A549 (cell line): ENCODE measurements around the gene BCAS2. TPM values are rescaled to one million over a fixed set of nuclear protein-coding genes. Genes with fewer than 3 reads are reported as not detected.
A peak's percentile ranks its signal among the peaks of the same experiment; 100 is the strongest.

Source experiments
- ATAC-seq, 2 experiments: fragments of 200-7000 bp in 1 of 2; fragments of >200 bp in 1 of 2; cut with Nextera tagmentation in 1 of 2; cut with Tn5 transposase in 1 of 2; 3 replicates each; pipeline versions ENCODE4 v1.8.0 to v1.9.1; 2018 to 2020; ENCODE audit warnings: mild to moderate bottlenecking in 1 of 2, moderate library complexity in 1 of 2
- CTCF ChIA-PET: fragments of 300-600 bp; sonication (Branson Sonifier 250); formaldehyde crosslinking; extraction: SDS; loops from one replicate; lab custom pipeline; 2021; ENCODE audit warnings: antibody characterized with exemption, inconsistent platforms; lab: Yijun Ruan, JAX
- POLR2A ChIA-PET: fragments of 350-600 bp; formaldehyde crosslinking; extraction: SDS; loops from one replicate; lab custom pipeline; 2021; ENCODE audit warnings: antibody characterized with exemption, inconsistent platforms; lab: Yijun Ruan, JAX
- DNase-seq, 2 experiments: peaks; one replicate each; pipeline versions ENCODE4 v3.0.0 to v3.0.0-alpha.2; 2011 to 2016; ENCODE audit warnings: low read depth in 1 of 2, low spot score in 1 of 2
- FAIRE-seq: peaks from 2 replicates; lab custom pipeline; 2011; peaks lifted over from hg19 to GRCh38; lab: Jason Lieb, UNC
- H3K27ac ChIP-seq, 2 experiments: fragments of >200 bp; sonication (Bioruptor Twin); formaldehyde crosslinking; 3 replicates each; pipeline ENCODE4 v1.5.1; 2016 to 2017
- H3K4me1 ChIP-seq: fragments of >200 bp; sonication (Bioruptor Twin); formaldehyde crosslinking; 3 replicates; pipeline ENCODE4 v1.6.1; 2016
- H3K4me2 ChIP-seq: fragments of >200 bp; sonication (Bioruptor Twin); formaldehyde crosslinking; 3 replicates; pipeline ENCODE4 v1.6.1; 2016
- H3K4me3 ChIP-seq: fragments of >200 bp; sonication (Bioruptor Twin); formaldehyde crosslinking; 3 replicates; pipeline ENCODE4 v1.5.1; 2016
- H3K9me3 ChIP-seq: fragments of >200 bp; sonication (Bioruptor Twin); formaldehyde crosslinking; 3 replicates; pipeline ENCODE4 v1.6.1; 2016
- BHLHE40 ChIP-seq: IDR thresholded peaks from 2 replicates; pipeline ENCODE4 v1.6.1; 2012; ENCODE audit warnings: low read depth, low read length, inconsistent platforms
- E2F6 ChIP-seq: IDR thresholded peaks from 2 replicates; pipeline ENCODE4 v1.6.1; 2012; ENCODE audit warnings: low read depth, borderline replicate concordance
- EHF ChIP-seq: fragments of 250-450 bp; sonication (Bioruptor Pico); IDR thresholded peaks from 2 replicates; pipeline ENCODE4 v1.5.0; 2020; ENCODE audit warnings: mild to moderate bottlenecking
- EHMT2 ChIP-seq: fragments of 200-600 bp; sonication (generic); IDR thresholded peaks from 2 replicates; pipeline ENCODE4 v1.6.1; 2016; ENCODE audit warnings: antibody characterized with exemption, low read depth, mild to moderate bottlenecking, moderate library complexity
- ESRRA ChIP-seq: fragments of 150-350 bp; IDR thresholded peaks from 2 replicates; pipeline ENCODE4 v1.6.1; 2014; ENCODE audit warnings: mild to moderate bottlenecking, low read length, borderline replicate concordance
- FOSL2 ChIP-seq, 2 experiments: fragments of 450-650 bp in 1 of 2; fragments of >200 bp in 1 of 2; sonication (Bioruptor Twin) in 1 of 2; formaldehyde crosslinking; IDR thresholded peaks; 2 replicates each; pipeline versions ENCODE4 v1.5.0 to v1.6.1; 2016 to 2020; ENCODE audit warnings: mild to moderate bottlenecking in 1 of 2, moderate library complexity in 1 of 2
- GATA3 ChIP-seq: IDR thresholded peaks from 2 replicates; pipeline ENCODE4 v1.6.1; 2012; ENCODE audit warnings: borderline replicate concordance
- HDAC2 ChIP-seq: fragments of 200-600 bp; sonication (generic); IDR thresholded peaks from 2 replicates; pipeline ENCODE4 v1.6.1; 2016
- HES2 ChIP-seq: fragments of >200 bp; sonication (Bioruptor Twin); formaldehyde crosslinking; IDR thresholded peaks from 2 replicates; pipeline ENCODE4 v1.6.1; 2016
- HMGXB4 ChIP-seq: fragments of 250-450 bp; sonication (Bioruptor Pico); IDR thresholded peaks from 2 replicates; pipeline ENCODE4 v1.5.0; 2021; ENCODE audit warnings: mild to moderate bottlenecking, moderate library complexity, borderline replicate concordance
- HOXB13 ChIP-seq: fragments of 250-450 bp; sonication (Bioruptor Pico); IDR thresholded peaks from 2 replicates; pipeline ENCODE4 v1.5.0; 2020; ENCODE audit warnings: low read depth, mild to moderate bottlenecking, moderate library complexity
- JUN ChIP-seq, 2 experiments: fragments of >200 bp; sonication (Bioruptor Twin); formaldehyde crosslinking; IDR thresholded peaks; 2 replicates in 1 of 2; 3 replicates in 1 of 2; pipeline ENCODE4 v1.6.1; 2016 to 2017
- JUNB ChIP-seq: fragments of >200 bp; sonication (Bioruptor Twin); formaldehyde crosslinking; IDR thresholded peaks from 2 replicates; pipeline ENCODE4 v1.6.1; 2016
- KDM1A ChIP-seq: fragments of 200-600 bp; sonication (generic); IDR thresholded peaks from 2 replicates; pipeline ENCODE4 v1.6.1; 2016; ENCODE audit warnings: low read depth, mild to moderate bottlenecking
- KDM5A ChIP-seq: fragments of 200-600 bp; sonication (generic); IDR thresholded peaks from 2 replicates; pipeline ENCODE4 v1.6.1; 2016; ENCODE audit warnings: antibody characterized with exemption, mild to moderate bottlenecking
- MAFK ChIP-seq: fragments of 450-650 bp; IDR thresholded peaks from 2 replicates; pipeline ENCODE4 v1.6.1; 2014; ENCODE audit not compliant: partially characterized antibody
- MAZ ChIP-seq: fragments of 150-350 bp; IDR thresholded peaks from 2 replicates; pipeline ENCODE4 v1.6.1; 2014; ENCODE audit warnings: antibody characterized with exemption, low read depth, low read length, borderline replicate concordance
- MYC ChIP-seq: IDR thresholded peaks from 2 replicates; pipeline ENCODE4 v1.6.1; 2012; ENCODE audit warnings: mild to moderate bottlenecking, inconsistent platforms, low read length, improper control_type of control experiment, borderline replicate concordance
- NFE2L2 ChIP-seq: fragments of 150-350 bp; conservative IDR thresholded peaks from 2 replicates; pipeline ENCODE4 v1.6.1; 2014; ENCODE audit warnings: low read length
- NPAS2 ChIP-seq: fragments of 250-450 bp; sonication (Bioruptor Pico); IDR thresholded peaks from 2 replicates; pipeline ENCODE4 v1.8.0; 2022; ENCODE audit warnings: mild to moderate bottlenecking, moderate library complexity, borderline replicate concordance
- POLR2A ChIP-seq: IDR thresholded peaks from 2 replicates; pipeline ENCODE4 v1.6.1; 2012; ENCODE audit warnings: mild to moderate bottlenecking, low read length
- POLR2AphosphoS2 ChIP-seq: conservative IDR thresholded peaks from 2 replicates; pipeline ENCODE4 v1.6.1; 2012; ENCODE audit warnings: low read length, improper control_type of control experiment, inconsistent platforms
- RAD21 ChIP-seq, 2 experiments: fragments of >200 bp in 1 of 2; sonication (Bioruptor Twin) in 1 of 2; formaldehyde crosslinking in 1 of 2; IDR thresholded peaks in 1 of 2; conservative IDR thresholded peaks in 1 of 2; 2 replicates in 1 of 2; 3 replicates in 1 of 2; pipeline ENCODE4 v1.6.1; 2012 to 2018; ENCODE audit warnings: inconsistent platforms in 1 of 2
- RARB ChIP-seq: fragments of 250-450 bp; sonication (Bioruptor Pico); IDR thresholded peaks from 2 replicates; pipeline ENCODE4 v1.8.0; 2021; ENCODE audit warnings: mild to moderate bottlenecking, moderate library complexity
- RCOR1 ChIP-seq: fragments of 150-350 bp; IDR thresholded peaks from 2 replicates; pipeline ENCODE4 v1.6.1; 2014; ENCODE audit warnings: antibody characterized with exemption, low read length, low read depth
- RFX5 ChIP-seq: fragments of 450-650 bp; IDR thresholded peaks from 2 replicates; pipeline ENCODE4 v1.7.1; 2014; ENCODE audit warnings: antibody characterized with exemption, mild to moderate bottlenecking, moderate library complexity
- TFCP2L1 ChIP-seq: fragments of 250-450 bp; sonication (Bioruptor Pico); IDR thresholded peaks from 2 replicates; pipeline ENCODE4 v1.5.0; 2021; ENCODE audit warnings: mild to moderate bottlenecking
- TP53 ChIP-seq: fragments of 250-450 bp; sonication (Bioruptor Pico); IDR thresholded peaks from 2 replicates; pipeline ENCODE4 v1.5.0; 2021; ENCODE audit warnings: mild to moderate bottlenecking, moderate library complexity
- ZFP36 ChIP-seq: fragments of 450-650 bp; IDR thresholded peaks from 2 replicates; pipeline ENCODE4 v1.6.1; 2014; ENCODE audit warnings: borderline replicate concordance; ENCODE audit not compliant: partially characterized antibody
- ZSCAN20 ChIP-seq: fragments of 250-450 bp; sonication (Bioruptor Pico); IDR thresholded peaks from 2 replicates; pipeline ENCODE4 v1.8.0; 2022; ENCODE audit warnings: mild to moderate bottlenecking, moderate library complexity
- WGBS: methylation state at CpG from one replicate; pipeline ENCODE4 v1.1.6; 2017; ENCODE audit errors: missing lambda C conversion rate; 5-methylcytosine and 5-hydroxymethylcytosine counted together
- polyA minus RNA-seq: library from RNA; depleted of rRNA, polyadenylated mRNA; stranded (reverse); fragments of >200 nt; gene quantifications from 2 replicates; pipeline ENCODE4 v1.2.3, GENCODE V29; 2011; rRNA and poly(A)+ RNA removed
- polyA plus RNA-seq, 4 experiments: library from polyadenylated mRNA; depleted of rRNA in 3 of 4; stranded (reverse); fragments of >200 nt; fragmentation: RNase III in 1 of 4; extraction: RNeasy Plus Mini Kit Qiagen cat#74134 plus additional on column Dnase treatment in 1 of 4; gene quantifications; 2 replicates in 3 of 4; 3 replicates in 1 of 4; pipeline ENCODE4 v1.2.3, GENCODE V29; 2011 to 2017
- TF ChIP-seq, protein P1 (sequence below): IDR thresholded peaks from 2 replicates; pipeline ENCODE4 v1.6.1; 2012
- TF ChIP-seq, protein P2 (sequence below): IDR thresholded peaks from 2 replicates; pipeline ENCODE4 v1.6.1; 2012
- TF ChIP-seq, protein P3 (sequence below): fragments of >200 bp; sonication (Bioruptor Twin); formaldehyde crosslinking; IDR thresholded peaks from 3 replicates; pipeline ENCODE4 v1.6.1; 2016

BCAS2 gene
- polyA plus RNA-seq (2011; rRNA removed) (34.0 and 52.5 TPM in 2 replicates), polyA plus RNA-seq (2017; fragmentation: RNase III; extraction: RNeasy Plus Mini Kit Qiagen cat#74134 plus additional on column Dnase treatment) (36.0 to 41.0 TPM (median 38.6 TPM) in 3 replicates), polyA minus RNA-seq (7.5 and 8.6 TPM in 2 replicates)
- polyA plus RNA-seq (2012; cell fraction: cytosol; rRNA removed): 12.2 and 16.2 TPM in 2 replicates
- polyA plus RNA-seq (2012; cell fraction: nucleus; rRNA removed): 4.1 and 6.9 TPM in 2 replicates

DNA sequence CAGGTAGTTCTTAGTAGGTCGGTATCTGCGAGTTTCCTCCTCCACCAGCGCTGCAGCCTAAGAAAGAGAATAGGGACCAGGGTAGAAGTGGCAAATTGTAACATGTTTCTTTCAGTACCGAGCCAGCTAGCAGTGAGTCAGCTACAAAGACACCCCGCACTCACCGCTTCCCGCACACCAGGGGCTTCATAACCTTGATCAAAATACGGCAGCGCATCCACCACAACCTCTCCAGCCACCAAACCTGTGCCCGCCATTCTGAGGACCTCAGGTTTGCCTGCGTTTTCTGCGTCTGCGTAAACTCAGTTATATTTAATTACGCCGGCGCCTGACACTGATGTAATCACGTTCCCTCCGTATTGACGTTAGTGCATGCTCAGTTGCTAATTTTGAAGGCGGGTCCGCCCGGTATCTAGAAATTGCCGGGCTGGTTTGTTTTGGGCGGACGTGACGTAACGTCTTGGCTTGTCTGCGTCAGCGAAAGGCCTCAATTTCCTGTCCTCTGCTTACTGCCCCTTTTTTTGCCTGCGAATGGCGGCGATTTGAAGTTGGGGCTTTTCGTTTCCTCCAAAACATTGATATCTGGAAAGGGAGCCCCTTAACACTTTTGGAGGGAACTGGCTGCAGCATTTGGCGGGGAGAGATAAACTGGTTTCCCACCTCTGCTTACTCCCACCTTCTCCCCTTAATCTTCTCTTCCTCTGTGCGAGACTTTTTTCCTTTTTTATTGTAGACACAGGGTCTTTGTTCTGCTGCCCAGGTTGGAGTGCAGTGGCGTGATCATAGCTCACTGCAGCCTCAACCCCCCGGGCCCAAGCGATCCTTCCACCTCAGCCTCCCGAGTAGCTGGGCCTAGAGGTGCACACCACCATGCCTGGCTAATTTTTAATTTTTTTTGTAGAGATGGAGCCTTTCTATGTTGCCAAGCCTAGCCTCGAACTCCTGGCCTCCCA is at the start of gene BCAS2:
BCAS2 (minus strand) TSS at position 281 of the 953 bp plus-strand sequence; CDS start at position 257, 24 bp downstream.
- ChIA-PET POLR2A (no interaction called here), CTCF (interaction anchor here (1.3 kb wide), 1 partner anchor 235 kb away, joined by 3 read pairs; no protein-coding TSS in a partner anchor)
- Histone ChIP-seq H3K4me2 (peak within 1 kb of the TSS; percentile 80), H3K4me1 (no peaks in the 10 kb centered on the region), H3K9me3 (no peaks in the 10 kb centered on the region), H3K27ac (peak within 1 kb of the TSS; percentile 82 to 89), H3K4me3 (peak within 1 kb of the TSS; percentile 81)
- ATAC-seq: peak; percentile 99
- peak; percentile 71 to 96 for DNase-seq
- 10% methylated on average over 38 of the region's 40 CpGs for WGBS
- no peak for FAIRE-seq
- TF ChIP-seq HOXB13 (CRISPR knock-in tag) (no peak; the same call in 1 of the 2 replicates), RCOR1 (no peak), TFCP2L1 (CRISPR knock-in tag) (no peak), KDM5A (peak; percentile 29; the same call in 1 of the 2 replicates), NFE2L2 (no peak), RFX5 (no peak), GATA3 (no peak), EHF (0 out of 2 replicates have a peak, but pooled peaks have one; percentile 46), POLR2AphosphoS2 (no peak), HES2 (no peak), RARB (CRISPR knock-in tag) (no peak), NPAS2 (CRISPR knock-in tag) (no peak), ESRRA (no peak), MAZ (no peak), TP53 (CRISPR knock-in tag) (no peak), MYC (no peak), MAFK (peak; percentile 79), ZSCAN20 (no peak), HDAC2 (no peak), EHMT2 (no peak; the same call in 1 of the 2 replicates), FOSL2 (IDR thresholded peaks at IDR 0.05) (no peak), FOSL2 (CRISPR knock-in tag; IDR thresholded peaks at IDR 0.05) (no peak), BHLHE40 (peak; percentile 22; the same call in 1 of the 2 replicates), KDM1A (no peak), JUNB (no peak), ZFP36 (no peak), HMGXB4 (CRISPR knock-in tag) (no peak), JUN (IDR thresholded peaks at IDR 0.05) (peak; percentile 25 to 76; a peak in 3 of 5 replicates), E2F6 (no peak), RAD21 (conservative IDR thresholded peaks at IDR 0.05 in 1 of 2, IDR thresholded peaks at IDR 0.05 in 1 of 2) (no peak), POLR2A (peak; percentile 79)
- TF ChIP-seq, protein P1, sequence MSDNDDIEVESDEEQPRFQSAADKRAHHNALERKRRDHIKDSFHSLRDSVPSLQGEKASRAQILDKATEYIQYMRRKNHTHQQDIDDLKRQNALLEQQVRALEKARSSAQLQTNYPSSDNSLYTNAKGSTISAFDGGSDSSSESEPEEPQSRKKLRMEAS: peak; percentile 58; the same call in 1 of the 2 replicates
- TF ChIP-seq, protein P2, sequence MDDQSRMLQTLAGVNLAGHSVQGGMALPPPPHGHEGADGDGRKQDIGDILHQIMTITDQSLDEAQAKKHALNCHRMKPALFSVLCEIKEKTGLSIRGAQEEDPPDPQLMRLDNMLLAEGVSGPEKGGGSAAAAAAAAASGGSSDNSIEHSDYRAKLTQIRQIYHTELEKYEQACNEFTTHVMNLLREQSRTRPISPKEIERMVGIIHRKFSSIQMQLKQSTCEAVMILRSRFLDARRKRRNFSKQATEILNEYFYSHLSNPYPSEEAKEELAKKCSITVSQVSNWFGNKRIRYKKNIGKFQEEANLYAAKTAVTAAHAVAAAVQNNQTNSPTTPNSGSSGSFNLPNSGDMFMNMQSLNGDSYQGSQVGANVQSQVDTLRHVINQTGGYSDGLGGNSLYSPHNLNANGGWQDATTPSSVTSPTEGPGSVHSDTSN: no peak
- TF ChIP-seq, protein P3, sequence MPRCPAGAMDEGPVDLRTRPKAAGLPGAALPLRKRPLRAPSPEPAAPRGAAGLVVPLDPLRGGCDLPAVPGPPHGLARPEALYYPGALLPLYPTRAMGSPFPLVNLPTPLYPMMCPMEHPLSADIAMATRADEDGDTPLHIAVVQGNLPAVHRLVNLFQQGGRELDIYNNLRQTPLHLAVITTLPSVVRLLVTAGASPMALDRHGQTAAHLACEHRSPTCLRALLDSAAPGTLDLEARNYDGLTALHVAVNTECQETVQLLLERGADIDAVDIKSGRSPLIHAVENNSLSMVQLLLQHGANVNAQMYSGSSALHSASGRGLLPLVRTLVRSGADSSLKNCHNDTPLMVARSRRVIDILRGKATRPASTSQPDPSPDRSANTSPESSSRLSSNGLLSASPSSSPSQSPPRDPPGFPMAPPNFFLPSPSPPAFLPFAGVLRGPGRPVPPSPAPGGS: peak; percentile 85; the same call in 1 of the 3 replicates
